Dermis blood vessel endothelial cell (primary cell): ENCODE data around the gene ACTR10. TPM values are rescaled to one million over a fixed set of nuclear protein-coding genes. Genes with fewer than 3 reads are reported as not detected.

Source experiments
- DNase-seq: peaks from one replicate; pipeline ENCODE4 v3.0.0; 2010
- total RNA-seq: library from RNA; depleted of rRNA; stranded (reverse); fragments of >200 nt; gene quantifications from 2 replicates; pipeline ENCODE4 v1.2.3, GENCODE V29; 2014

ACTR10 gene
- total RNA-seq: 39.6 and 42.4 TPM in 2 replicates

GRCh38 chr14:58199726-58200479 is at the start of gene ACTR10:
ACTR10 (plus strand) TSS chr14:58200149; CDS start chr14:58200218, 69 bp downstream.
- peak; percentile 80 for DNase-seq

- DNase-seq: no peak
Measured at GRCh38 chr14:58150243-58150805, 49.6 kb upstream of the ACTR10 start.

DNA sequence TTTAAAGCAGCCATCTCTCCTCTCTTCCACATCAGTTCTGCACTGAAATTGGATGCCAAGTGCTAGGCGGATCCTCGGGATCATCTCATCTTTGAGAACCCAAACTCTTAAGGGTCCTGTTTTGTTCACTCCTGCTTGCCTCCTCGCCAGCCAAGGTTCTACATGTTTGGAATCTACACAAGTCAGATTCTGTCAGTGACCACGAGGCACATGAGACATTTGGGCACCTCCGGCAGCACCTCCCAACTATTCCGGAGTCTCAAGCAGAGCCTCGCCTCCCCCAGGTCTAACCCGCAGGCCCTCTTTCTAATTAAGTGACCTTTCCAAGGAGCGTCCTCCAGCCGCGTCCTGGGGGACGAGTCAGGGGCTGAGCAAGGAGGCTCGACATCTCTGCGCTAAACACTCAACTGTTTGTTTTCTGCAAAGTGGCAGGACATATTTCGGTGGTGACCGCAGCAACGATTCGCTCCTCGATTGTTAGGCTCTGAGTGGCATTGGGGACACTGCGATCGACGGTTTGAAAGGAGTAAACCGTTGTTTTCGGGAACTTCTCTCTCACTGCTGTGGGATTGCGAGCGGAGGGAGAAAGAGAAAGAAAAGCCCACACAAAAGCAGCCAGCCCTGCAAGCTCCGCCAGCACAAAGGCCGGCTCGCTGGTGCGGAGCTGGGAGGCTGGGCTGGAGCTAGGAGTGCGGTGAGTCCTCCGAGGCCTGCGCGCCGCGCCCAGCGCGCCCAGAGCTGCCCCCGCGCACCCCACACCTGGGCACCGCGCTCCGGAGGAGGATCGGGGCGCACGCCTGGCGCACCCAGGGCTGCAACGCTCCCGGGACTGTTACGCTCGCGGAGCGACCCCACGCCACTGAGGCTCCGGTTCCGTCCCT is 48.6 kb upstream of the ACTR10 start:
- peak; percentile 41 for DNase-seq

- DNase-seq: peak; percentile 79
Measured at GRCh38 chr14:58152014-58152857, 47.7 kb upstream of the ACTR10 start, which contains the start of gene ARMH4. ARMH4 (minus strand) TSS chr14:58152213; CDS start chr14:58139358, 12,855 bp downstream.

DNA sequence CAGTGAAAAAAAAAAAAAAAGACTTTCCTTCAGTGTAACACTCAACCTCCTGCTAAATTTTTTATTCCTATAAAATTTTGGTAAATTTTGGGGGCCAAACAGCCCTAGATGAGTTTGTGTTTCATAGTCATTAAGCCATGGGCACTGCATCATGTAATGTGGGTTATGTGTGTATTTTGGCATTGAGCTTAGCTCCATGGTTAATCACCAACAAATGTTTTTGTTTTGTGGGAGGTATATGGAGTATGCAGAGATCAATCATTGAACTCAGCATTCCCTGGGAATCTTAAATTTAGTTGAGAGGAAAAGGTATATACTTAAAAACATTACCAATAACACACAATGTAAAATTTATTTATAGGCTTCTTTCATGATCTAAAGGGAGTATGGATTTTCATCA is 39.4 kb upstream of the ACTR10 start:
- DNase-seq: no peak

DNA sequence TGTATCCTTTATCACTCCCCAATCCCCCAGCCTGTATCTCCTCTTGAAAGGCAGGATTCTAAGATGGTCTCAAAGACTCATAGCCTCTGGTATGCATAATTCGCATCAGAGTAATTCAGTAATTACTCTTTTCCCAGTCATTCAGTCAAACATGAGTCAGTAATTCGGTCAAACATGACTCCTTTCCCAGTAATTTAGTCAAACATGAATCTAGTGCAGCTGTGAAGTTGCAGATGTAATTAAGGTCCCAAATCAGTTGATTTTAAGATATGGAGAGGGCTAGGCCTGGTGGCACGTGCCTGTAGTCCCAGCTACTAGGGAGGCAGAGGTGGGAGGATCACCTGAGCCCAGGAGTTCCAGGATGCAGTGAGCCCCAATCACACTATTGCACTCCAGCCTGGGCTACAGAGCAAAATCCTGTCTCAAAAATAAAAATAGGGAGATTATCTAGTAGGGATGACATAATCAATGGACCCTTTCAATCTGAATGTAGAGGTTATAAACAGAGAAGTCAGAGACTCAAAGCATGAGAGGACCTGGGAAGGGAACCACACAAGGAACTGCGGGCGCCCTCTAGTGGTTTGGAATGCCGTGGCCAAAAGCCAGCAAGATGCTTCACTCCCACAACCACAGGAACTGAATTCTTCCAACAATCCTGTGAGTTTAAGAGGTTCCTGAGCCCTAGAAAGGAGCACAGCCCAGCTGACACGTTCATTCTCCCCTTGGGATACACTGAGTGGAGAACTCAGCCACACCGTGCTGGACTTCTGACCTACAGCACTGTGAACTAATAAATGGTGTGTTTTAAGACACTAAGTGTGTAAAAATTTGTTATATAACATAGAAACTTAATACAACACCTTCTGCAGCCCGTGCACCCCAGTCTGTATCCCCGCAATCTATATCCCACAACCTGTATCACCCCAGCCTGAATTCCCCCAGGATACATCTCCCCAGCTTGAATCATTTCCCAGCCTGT is 33.7 kb upstream of the ACTR10 start:
- DNase-seq: peak; percentile 84

- no peak for DNase-seq
Measured at GRCh38 chr14:58167057-58167456, 32.9 kb upstream of the ACTR10 start.

GRCh38 chr14:58167891-58168290 is 32.1 kb upstream of the ACTR10 start:
- no peak for DNase-seq

GRCh38 chr14:58171090-58171489 is 28.9 kb upstream of the ACTR10 start:
- peak; percentile 81 for DNase-seq

DNA sequence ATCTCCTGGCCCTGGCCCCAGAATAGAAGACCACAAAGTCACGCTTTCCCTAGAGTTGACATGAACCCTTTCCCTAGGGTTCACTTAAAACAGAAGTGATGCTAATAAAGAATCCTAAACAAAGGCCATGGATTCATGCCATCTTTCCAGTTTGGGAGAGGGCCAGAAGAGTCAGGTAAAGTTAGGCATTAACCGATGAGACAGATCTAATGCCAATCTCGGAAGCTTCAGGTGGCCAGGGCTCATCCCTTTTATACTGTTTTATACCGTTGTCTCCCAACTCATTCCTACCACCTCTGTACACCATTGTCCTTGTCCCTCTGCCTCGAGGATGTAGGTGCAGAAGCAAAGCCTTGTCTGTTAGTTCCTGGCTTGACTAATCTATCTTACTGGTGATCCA is 22.8 kb upstream of the ACTR10 start:
- DNase-seq: no peak

GRCh38 chr14:58189176-58189575 is 10.8 kb upstream of the ACTR10 start:
- no peak for DNase-seq

GRCh38 chr14:58191763-58192601 is 8.0 kb upstream of the ACTR10 start:
- no peak for DNase-seq

GRCh38 chr14:58193542-58193941 is 6.4 kb upstream of the ACTR10 start:
- DNase-seq: peak; percentile 64

DNA sequence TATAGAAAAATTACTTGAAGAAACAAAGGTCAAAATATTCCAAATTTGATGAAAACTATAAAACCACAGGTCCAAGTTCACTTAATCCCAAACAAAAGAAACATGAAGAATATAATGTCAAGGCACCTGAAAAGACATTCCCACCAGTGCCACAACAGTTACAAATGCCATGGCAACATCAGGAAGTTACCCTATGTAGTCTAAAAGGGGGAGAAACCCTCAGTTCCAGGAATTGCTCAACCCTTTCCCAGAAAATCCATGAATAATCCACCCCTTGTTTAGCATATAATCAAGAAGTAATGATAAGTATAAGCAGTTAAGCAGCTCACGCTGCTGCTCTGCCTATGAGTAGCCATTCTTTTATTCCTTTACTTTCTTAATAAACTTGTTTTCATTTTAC is 3.8 kb upstream of the ACTR10 start:
- DNase-seq: no peak

DNA sequence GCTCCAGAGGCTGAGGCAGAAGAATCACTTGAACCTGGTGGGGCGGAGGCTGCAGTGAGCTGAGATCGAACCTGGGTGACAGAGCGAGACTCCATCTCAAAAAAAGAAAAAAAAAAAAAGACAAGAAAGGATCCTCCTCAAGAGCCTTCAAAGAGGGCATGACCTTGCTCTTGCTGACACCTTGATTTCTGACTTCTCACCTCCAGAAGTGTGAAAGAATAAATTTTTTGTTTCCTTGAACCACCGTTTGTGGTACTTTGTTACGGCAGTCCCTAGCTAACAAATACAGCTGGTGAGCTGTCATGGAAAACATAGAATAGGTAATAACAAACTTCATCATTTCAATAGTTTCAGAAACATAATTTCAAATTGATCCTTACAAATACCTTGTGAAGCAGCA is 1.9 kb upstream of the ACTR10 start:
- DNase-seq: no peak

- no peak for DNase-seq
Measured at GRCh38 chr14:58200480-58200841, 512 bp downstream of the ACTR10 start.

GRCh38 chr14:58200846-58201245 is 897 bp downstream of the ACTR10 start:
- no peak for DNase-seq

DNA sequence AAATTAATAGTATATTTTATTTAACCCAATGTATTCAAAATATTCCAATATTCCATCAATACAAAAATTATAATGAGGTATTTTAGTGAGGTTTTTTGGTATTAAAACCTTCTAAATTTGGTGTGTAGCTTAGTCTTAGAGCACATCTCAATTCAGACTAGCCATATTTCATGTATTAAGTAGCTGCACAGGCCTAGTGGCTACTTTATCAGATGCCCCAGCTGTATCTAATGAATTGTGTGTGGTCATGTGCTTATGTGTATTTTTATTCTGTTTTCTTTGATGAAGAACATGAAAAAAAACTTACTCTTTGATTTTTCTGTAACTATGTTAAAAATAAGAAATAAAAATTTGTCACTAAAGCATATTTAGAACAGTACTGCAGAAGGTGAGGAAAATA is 13.2 kb downstream of the ACTR10 start:
- no peak for DNase-seq

GRCh38 chr14:58215191-58215914 is 15.4 kb downstream of the ACTR10 start:
- no peak for DNase-seq

GRCh38 chr14:58216544-58216943 is 16.6 kb downstream of the ACTR10 start:
- peak; percentile 7 for DNase-seq
